NCI-H510A treated with DMSO at 0.1 percent for 48 hours (cell line): ENCODE results near the gene P2RY14.

Source experiments
- DNase-seq: peaks from one replicate; lab custom pipeline; 2025; lab: John Stamatoyannopoulos, UW

P2RY14 gene

GRCh38 chr3:151300539-151300938 lies 22.2 kb upstream of the P2RY14 start:
- no peak for DNase-seq

GRCh38 chr3:151299006-151299405 lies 20.7 kb upstream of the P2RY14 start:
- no peak for DNase-seq

GRCh38 chr3:151297429-151297828 lies 19.1 kb upstream of the P2RY14 start:
- no peak for DNase-seq

- no peak for DNase-seq
These were observed 17.9 kb upstream of the P2RY14 start for GRCh38 chr3:151296226-151296625.

GRCh38 chr3:151293127-151293526 lies 14.8 kb upstream of the P2RY14 start:
- no peak for DNase-seq

GRCh38 chr3:151290673-151291072 lies 12.3 kb upstream of the P2RY14 start:
- DNase-seq: no peak

- no peak for DNase-seq
These were observed 11.1 kb upstream of the P2RY14 start for GRCh38 chr3:151289445-151289844.

- DNase-seq: no peak
These were observed 7.6 kb upstream of the P2RY14 start for GRCh38 chr3:151285940-151286339.

- no peak for DNase-seq
These were observed 5.6 kb upstream of the P2RY14 start for GRCh38 chr3:151283907-151284461.

GRCh38 chr3:151283387-151283786 lies 5.0 kb upstream of the P2RY14 start:
- DNase-seq: no peak

GRCh38 chr3:151282921-151283320 lies 4.6 kb upstream of the P2RY14 start:
- DNase-seq: peak; percentile 79

- no peak for DNase-seq
These were observed 3.5 kb upstream of the P2RY14 start for GRCh38 chr3:151281671-151282324.

- no peak for DNase-seq
These were observed 1.7 kb downstream of the P2RY14 start for GRCh38 chr3:151276687-151277042.

GRCh38 chr3:151276038-151276686 lies 2.2 kb downstream of the P2RY14 start:
- DNase-seq: peak; percentile 45

- no peak for DNase-seq
These were observed 3.3 kb downstream of the P2RY14 start for GRCh38 chr3:151275091-151275490.

GRCh38 chr3:151269631-151270030 lies 8.7 kb downstream of the P2RY14 start:
- no peak for DNase-seq

GRCh38 chr3:151268267-151269235 lies 9.8 kb downstream of the P2RY14 start:
- peak; percentile 32 for DNase-seq

- no peak for DNase-seq
These were observed 11.3 kb downstream of the P2RY14 start for GRCh38 chr3:151267066-151267465.

GRCh38 chr3:151265866-151266265 lies 12.5 kb downstream of the P2RY14 start:
- DNase-seq: no peak

GRCh38 chr3:151265166-151265565 lies 13.2 kb downstream of the P2RY14 start:
- DNase-seq: no peak

GRCh38 chr3:151264605-151265004 lies 13.7 kb downstream of the P2RY14 start:
- no peak for DNase-seq

- no peak for DNase-seq
These were observed 15.3 kb downstream of the P2RY14 start for GRCh38 chr3:151262871-151263525.
